SK-N-SH treated with all-trans-retinoic acid at 6 μM for 48 hours (cell line): ENCODE data around the gene KLHL33.

Experiments used
- ARNTL ChIP-seq: fragments of 450-650 bp; formaldehyde crosslinking; IDR thresholded peaks from 2 replicates; pipeline ENCODE4 v1.5.0; 2020; ENCODE audit warnings: low read depth, mild to moderate bottlenecking, moderate library complexity, borderline replicate concordance
- BACH2 ChIP-seq: fragments of 250-450 bp; sonication (Bioruptor Pico); IDR thresholded peaks from 2 replicates; pipeline ENCODE4 v1.9.0; 2021; ENCODE audit warnings: mild to moderate bottlenecking, borderline replicate concordance
- CSDC2 ChIP-seq: fragments of 250-450 bp; sonication (Bioruptor Pico); IDR thresholded peaks from 2 replicates; pipeline ENCODE4 v1.5.0; 2020; ENCODE audit warnings: mild to moderate bottlenecking, moderate library complexity
- GLIS3 ChIP-seq: fragments of 250-450 bp; sonication (Bioruptor Pico); IDR thresholded peaks from 2 replicates; pipeline ENCODE4 v1.5.0; 2020; ENCODE audit warnings: mild to moderate bottlenecking, moderate library complexity
- PPARA ChIP-seq: fragments of 250-450 bp; sonication (Bioruptor Pico); IDR thresholded peaks from 2 replicates; pipeline ENCODE4 v1.5.0; 2020; ENCODE audit warnings: mild to moderate bottlenecking, borderline replicate concordance
- RARB ChIP-seq: fragments of 250-450 bp; sonication (Bioruptor Pico); IDR thresholded peaks from 2 replicates; pipeline ENCODE4 v1.8.0; 2021; ENCODE audit warnings: mild to moderate bottlenecking, moderate library complexity
- TOX ChIP-seq: fragments of 250-450 bp; sonication (Bioruptor Pico); IDR thresholded peaks from 2 replicates; pipeline ENCODE4 v1.8.0; 2021; ENCODE audit warnings: mild to moderate bottlenecking, moderate library complexity, borderline replicate concordance
- TSHZ2 ChIP-seq: fragments of 250-450 bp; sonication (Bioruptor Pico); IDR thresholded peaks from 2 replicates; pipeline ENCODE4 v1.5.0; 2020; ENCODE audit warnings: mild to moderate bottlenecking, moderate library complexity
- ZFP30 ChIP-seq: fragments of 450-650 bp; formaldehyde crosslinking; IDR thresholded peaks from 2 replicates; pipeline ENCODE4 v1.5.0; 2022; ENCODE audit warnings: mild to moderate bottlenecking, moderate library complexity
- ZNF8 ChIP-seq: fragments of 450-650 bp; formaldehyde crosslinking; IDR thresholded peaks from 2 replicates; pipeline ENCODE4 v1.5.0; 2020; ENCODE audit warnings: mild to moderate bottlenecking, moderate library complexity
- TF ChIP-seq, protein P1 (sequence below): fragments of 250-450 bp; sonication (Bioruptor Pico); IDR thresholded peaks from 2 replicates; pipeline ENCODE4 v1.8.0; 2021; ENCODE audit warnings: low read depth, mild to moderate bottlenecking, moderate library complexity, borderline replicate concordance
- TF ChIP-seq, protein P2 (sequence below): fragments of 250-450 bp; sonication (Bioruptor Pico); IDR thresholded peaks from 2 replicates; pipeline ENCODE4 v1.8.0; 2020; ENCODE audit warnings: mild to moderate bottlenecking, moderate library complexity, borderline replicate concordance
- TF ChIP-seq, protein P3 (sequence below): fragments of 250-450 bp; sonication (Bioruptor Pico); IDR thresholded peaks from 2 replicates; pipeline ENCODE4 v1.5.1; 2020; ENCODE audit warnings: low read depth, mild to moderate bottlenecking, moderate library complexity

- TF ChIP-seq TSHZ2 (CRISPR knock-in tag) = no peak
- TF ChIP-seq ARNTL = no peak
- TF ChIP-seq ZNF8 (CRISPR knock-in tag) = no peak
- TF ChIP-seq, protein P1, sequence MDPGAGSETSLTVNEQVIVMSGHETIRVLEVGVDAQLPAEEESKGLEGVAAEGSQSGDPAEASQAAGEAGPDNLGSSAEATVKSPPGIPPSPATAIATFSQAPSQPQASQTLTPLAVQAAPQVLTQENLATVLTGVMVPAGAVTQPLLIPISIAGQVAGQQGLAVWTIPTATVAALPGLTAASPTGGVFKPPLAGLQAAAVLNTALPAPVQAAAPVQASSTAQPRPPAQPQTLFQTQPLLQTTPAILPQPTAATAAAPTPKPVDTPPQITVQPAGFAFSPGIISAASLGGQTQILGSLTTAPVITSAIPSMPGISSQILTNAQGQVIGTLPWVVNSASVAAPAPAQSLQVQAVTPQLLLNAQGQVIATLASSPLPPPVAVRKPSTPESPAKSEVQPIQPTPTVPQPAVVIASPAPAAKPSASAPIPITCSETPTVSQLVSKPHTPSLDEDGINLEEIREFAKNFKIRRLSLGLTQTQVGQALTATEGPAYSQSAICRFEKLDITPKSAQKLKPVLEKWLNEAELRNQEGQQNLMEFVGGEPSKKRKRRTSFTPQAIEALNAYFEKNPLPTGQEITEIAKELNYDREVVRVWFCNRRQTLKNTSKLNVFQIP = no peak
- TF ChIP-seq TOX = no peak
- TF ChIP-seq RARB (CRISPR knock-in tag) = no peak
- no peak for TF ChIP-seq CSDC2 (CRISPR knock-in tag)
- TF ChIP-seq BACH2 = no peak
- no peak for TF ChIP-seq ZFP30 (CRISPR knock-in tag)
- TF ChIP-seq, protein P2, sequence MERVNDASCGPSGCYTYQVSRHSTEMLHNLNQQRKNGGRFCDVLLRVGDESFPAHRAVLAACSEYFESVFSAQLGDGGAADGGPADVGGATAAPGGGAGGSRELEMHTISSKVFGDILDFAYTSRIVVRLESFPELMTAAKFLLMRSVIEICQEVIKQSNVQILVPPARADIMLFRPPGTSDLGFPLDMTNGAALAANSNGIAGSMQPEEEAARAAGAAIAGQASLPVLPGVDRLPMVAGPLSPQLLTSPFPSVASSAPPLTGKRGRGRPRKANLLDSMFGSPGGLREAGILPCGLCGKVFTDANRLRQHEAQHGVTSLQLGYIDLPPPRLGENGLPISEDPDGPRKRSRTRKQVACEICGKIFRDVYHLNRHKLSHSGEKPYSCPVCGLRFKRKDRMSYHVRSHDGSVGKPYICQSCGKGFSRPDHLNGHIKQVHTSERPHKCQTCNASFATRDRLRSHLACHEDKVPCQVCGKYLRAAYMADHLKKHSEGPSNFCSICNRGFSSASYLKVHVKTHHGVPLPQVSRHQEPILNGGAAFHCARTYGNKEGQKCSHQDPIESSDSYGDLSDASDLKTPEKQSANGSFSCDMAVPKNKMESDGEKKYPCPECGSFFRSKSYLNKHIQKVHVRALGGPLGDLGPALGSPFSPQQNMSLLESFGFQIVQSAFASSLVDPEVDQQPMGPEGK = no peak
- TF ChIP-seq, protein P3, sequence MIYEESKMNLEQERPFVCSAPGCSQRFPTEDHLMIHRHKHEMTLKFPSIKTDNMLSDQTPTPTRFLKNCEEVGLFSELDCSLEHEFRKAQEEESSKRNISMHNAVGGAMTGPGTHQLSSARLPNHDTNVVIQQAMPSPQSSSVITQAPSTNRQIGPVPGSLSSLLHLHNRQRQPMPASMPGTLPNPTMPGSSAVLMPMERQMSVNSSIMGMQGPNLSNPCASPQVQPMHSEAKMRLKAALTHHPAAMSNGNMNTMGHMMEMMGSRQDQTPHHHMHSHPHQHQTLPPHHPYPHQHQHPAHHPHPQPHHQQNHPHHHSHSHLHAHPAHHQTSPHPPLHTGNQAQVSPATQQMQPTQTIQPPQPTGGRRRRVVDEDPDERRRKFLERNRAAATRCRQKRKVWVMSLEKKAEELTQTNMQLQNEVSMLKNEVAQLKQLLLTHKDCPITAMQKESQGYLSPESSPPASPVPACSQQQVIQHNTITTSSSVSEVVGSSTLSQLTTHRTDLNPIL = no peak
- no peak for TF ChIP-seq PPARA (CRISPR knock-in tag)
- TF ChIP-seq GLIS3 (CRISPR knock-in tag) = no peak
These were observed 48.4 kb downstream of the KLHL33 start for GRCh38 chr14:20387576-20387975.
